Naive B cell (primary cell): Measurements from ENCODE around the gene FAM24B. TPM values are rescaled to one million over a fixed set of nuclear protein-coding genes. Genes with fewer than 3 reads are reported as not detected.
A peak's percentile ranks its signal among the peaks of the same experiment; 100 is the strongest.
"Not testable (repeated sequence)": the region's sequence is repeated elsewhere in the genome, so short reads cannot be mapped to it uniquely, and the experiment has no call there.

ENCODE experiments used
- ATAC-seq, 2 donors: fragments of 150-1000 bp; cut with Tn5 transposase; 2 replicates each; pipeline ENCODE4 v1.10.0; 2021; ENCODE audit warnings: low read depth in 2 of 2, mild to moderate bottlenecking in 2 of 2, moderate library complexity in 2 of 2
- DNase-seq: peaks from one replicate; pipeline ENCODE4 v3.0.0; 2022
- H3K27ac Mint-ChIP-seq, 6 donors: one replicate each; pipeline ENCODE4 v1.8.0; 2020 to 2022; ENCODE audit warnings: mild to moderate bottlenecking in 6 of 6, mixed read lengths in 6 of 6, moderate library complexity in 5 of 6, inconsistent platforms in 2 of 6
- H3K27me3 Mint-ChIP-seq, 3 donors: one replicate each; pipeline ENCODE4 v1.8.0; 2021 to 2022; ENCODE audit warnings: mixed read lengths in 3 of 3, mild to moderate bottlenecking in 1 of 3
- H3K36me3 Mint-ChIP-seq, 2 donors: one replicate each; pipeline ENCODE4 v1.8.0; 2020 to 2022; ENCODE audit warnings: mixed read lengths in 2 of 2, inconsistent platforms in 1 of 2, mild to moderate bottlenecking in 1 of 2
- H3K4me1 Mint-ChIP-seq, 3 donors: one replicate each; pipeline ENCODE4 v1.8.0; 2020 to 2022; ENCODE audit warnings: mixed read lengths in 3 of 3, inconsistent platforms in 1 of 3, mild to moderate bottlenecking in 1 of 3, moderate library complexity in 1 of 3
- H3K4me3 Mint-ChIP-seq, 8 donors: one replicate each; pipeline ENCODE4 v1.8.0; 2020 to 2022; ENCODE audit warnings: mild to moderate bottlenecking in 8 of 8, mixed read lengths in 8 of 8, moderate library complexity in 8 of 8, inconsistent platforms in 2 of 8
- H3K9me3 Mint-ChIP-seq, 7 donors: one replicate each; pipeline ENCODE4 v1.8.0; 2020 to 2022; ENCODE audit warnings: mixed read lengths in 7 of 7, mild to moderate bottlenecking in 5 of 7, inconsistent platforms in 2 of 7, moderate library complexity in 1 of 7
- polyA plus RNA-seq, 6 donors: library from polyadenylated mRNA; unstranded; fragments of 300-500 nt; fragmentation: Illumina TruSeq; gene quantifications; one replicate each; pipeline ENCODE4 v1.2.3, GENCODE V29; 2021; ENCODE audit warnings: low read depth in 6 of 6

The FAM24B gene, protein sequence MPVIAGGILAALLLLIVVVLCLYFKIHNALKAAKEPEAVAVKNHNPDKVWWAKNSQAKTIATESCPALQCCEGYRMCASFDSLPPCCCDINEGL
- 10 to 100 TPM in 4 of 6 donors, 1 to 10 TPM in 2; 5.0 to 14.0 (median 11.5) TPM for polyA plus RNA-seq

DNA sequence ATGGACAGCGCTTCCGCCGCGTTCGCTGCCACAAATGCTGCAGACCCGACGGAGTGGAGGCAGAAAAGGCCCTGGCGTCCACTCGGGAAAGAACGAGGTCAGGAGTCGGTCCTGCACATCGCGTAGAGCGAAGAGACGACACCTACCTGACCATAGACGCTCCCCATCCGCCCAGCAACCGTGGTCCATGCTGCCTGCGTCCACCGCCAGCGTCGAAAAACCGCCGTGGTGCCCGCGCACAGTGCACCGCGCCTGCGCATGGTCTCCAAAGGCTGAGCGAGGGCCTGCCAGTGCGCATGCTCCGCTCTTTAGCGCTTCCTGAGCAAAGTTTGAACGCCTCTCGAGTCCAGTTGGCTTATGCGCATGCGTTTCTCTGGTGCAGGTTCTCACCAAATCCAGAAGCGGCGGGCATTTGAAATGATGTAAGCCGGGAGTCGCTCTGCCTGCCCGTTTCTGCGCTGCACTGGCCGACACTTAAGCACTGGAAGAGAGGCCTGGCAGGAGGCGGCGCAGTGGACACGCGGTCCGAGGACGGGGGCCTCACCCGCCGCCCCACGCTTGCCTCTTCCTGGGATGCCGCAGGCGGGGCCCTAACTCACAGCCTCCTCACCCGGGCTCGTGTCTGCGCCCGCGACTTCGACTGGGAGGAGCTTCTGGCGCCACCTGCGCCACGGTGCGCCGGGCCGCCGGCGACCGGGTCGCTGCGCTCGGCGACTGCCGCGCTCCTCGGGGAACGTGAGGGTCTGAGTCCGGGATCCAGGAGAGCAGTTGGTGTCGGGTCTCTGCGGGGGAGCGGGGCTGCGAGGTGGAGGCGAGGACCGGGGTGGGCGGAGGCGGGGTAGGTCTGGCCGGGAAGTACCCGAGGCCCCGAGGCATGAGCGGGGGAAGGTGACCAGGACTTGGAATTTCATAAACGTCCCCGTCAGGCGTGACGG, at the start of gene FAM24B:
Gene FAM24B (minus strand): TSS at position 243 of the 935 bp plus-strand sequence. CDS start 29,066 bp downstream, outside the sequence.
- ATAC-seq (peak; percentile 81 to 83), DNase-seq (peak; percentile 92)
- Mint-ChIP-seq H3K4me1 (peaks cover 28 to 50% (median 32%) of the 10 kb centered on the region in 3 donors), H3K27ac (peak within 1 kb of the TSS; percentile 90 to 96 (median 94)), H3K36me3 (no peaks in the 10 kb centered on the region), H3K4me3 (peak within 1 kb of the TSS; percentile 90 to 100 (median 94)), H3K9me3 (no peaks in the 10 kb centered on the region), H3K27me3 (no peaks in the 10 kb centered on the region)

DNA sequence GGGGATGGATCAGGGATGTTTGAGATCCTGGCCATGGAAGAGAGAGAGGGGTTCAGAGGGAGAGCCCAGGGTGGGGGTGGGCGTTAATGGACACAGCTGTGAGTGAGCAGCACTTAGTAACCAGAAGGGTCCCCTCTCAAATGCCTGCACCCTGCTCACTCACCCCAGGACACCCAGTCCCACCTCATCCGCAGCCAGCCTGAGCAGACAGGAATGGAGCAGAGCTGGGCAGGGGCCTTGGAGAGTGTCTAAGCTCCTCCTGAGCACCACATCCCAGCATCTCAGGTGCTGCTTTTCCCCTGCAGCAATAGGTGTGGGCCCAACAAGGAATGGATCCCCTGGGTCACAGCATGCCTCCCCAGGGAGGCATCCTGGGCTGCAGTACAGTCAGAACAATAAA, 36.3 kb upstream of the FAM24B start:
- ATAC-seq (no peak), DNase-seq (no peak)
- no peak overlapping the region for H3K27ac Mint-ChIP-seq
- no peaks in the 10 kb centered on the region for H3K4me1 Mint-ChIP-seq
- H3K36me3 Mint-ChIP-seq, result peaks cover 0 to 14% of the 10 kb centered on the region in 2 donors
- H3K4me3 Mint-ChIP-seq, result no peak overlapping the region
- peaks cover 3 to 14% (median 5%) of the 10 kb centered on the region in 7 donors for H3K9me3 Mint-ChIP-seq
- H3K27me3 Mint-ChIP-seq, result peaks cover 4 to 19% (median 17%) of the 10 kb centered on the region in 3 donors

DNA sequence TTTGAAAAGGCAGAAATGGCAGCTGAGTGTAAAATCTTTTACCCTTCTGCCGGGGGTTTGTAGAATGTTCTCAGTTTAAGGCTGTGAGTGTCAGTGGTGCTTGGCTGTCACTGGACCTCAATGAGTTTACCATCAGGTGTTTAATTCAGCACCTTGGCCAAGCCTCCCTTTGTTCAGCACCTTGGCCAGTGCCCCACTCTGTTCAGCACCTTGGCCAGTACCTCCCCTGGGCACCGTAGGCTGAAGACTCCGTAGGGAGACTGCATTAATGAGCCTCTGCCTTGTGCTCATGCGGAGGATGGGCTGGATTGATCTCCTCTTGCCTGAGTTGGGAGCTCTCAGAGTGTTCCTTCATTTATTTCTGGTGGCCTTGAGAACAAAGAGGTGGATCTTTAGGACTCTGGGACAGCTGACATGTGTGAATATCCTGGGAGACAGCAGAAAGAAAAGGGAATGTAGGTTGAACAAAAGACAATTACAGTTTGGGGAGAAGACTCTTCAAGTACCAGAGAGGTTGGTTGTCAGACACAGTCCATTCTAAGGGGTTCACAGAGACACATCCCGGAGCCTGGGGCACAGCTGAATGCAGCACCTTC, 32.6 kb upstream of the FAM24B start:
- Mint-ChIP-seq H3K36me3 (peaks cover 0 to 11% of the 10 kb centered on the region in 2 donors), H3K27me3 (peaks cover 8 to 27% (median 13%) of the 10 kb centered on the region in 3 donors), H3K9me3 (peaks cover 0 to 14% (median 5%) of the 10 kb centered on the region in 7 donors), H3K4me3 (no peak overlapping the region), H3K4me1 (no peaks in the 10 kb centered on the region), H3K27ac (no peak overlapping the region)
- peak; percentile 24 for DNase-seq
- ATAC-seq, result no peak

DNA sequence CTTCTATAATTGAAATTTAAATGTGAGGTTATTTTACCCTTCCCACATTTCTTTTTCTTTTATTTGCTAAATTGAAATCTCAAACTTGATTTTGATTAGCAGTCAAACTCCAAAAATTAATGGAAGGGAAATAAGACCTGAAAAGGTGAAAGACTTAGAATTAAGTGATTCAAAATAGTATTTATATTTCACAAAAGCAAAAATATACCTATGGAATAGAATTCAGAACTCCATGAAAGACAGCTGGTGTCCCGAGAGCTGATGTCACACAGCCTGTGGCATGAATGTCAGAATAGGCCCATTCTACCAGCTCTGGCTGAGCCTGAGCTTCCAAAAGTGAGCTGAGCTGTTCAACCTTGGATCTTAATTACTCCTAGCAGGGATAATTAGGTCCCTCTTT, 30.9 kb upstream of the FAM24B start, which contains the start of gene FAM24A:
Gene FAM24A (plus strand): TSS at position 301 of the 400 bp plus-strand sequence. CDS start 1,025 bp downstream, outside the sequence.
- no peaks in the 10 kb centered on the region for H3K4me1 Mint-ChIP-seq
- peak within 1 kb of the TSS in 1 of 6 donors; percentile 7 for H3K27ac Mint-ChIP-seq
- no peaks in the 10 kb centered on the region for H3K36me3 Mint-ChIP-seq
- DNase-seq (no peak), ATAC-seq (no peak)
- H3K9me3 Mint-ChIP-seq, result peaks cover 0 to 4% (median 0%) of the 10 kb centered on the region in 7 donors
- peaks cover 0 to 16% (median 12%) of the 10 kb centered on the region in 3 donors for H3K27me3 Mint-ChIP-seq
- no peak within 1 kb of the TSS for H3K4me3 Mint-ChIP-seq

DNA sequence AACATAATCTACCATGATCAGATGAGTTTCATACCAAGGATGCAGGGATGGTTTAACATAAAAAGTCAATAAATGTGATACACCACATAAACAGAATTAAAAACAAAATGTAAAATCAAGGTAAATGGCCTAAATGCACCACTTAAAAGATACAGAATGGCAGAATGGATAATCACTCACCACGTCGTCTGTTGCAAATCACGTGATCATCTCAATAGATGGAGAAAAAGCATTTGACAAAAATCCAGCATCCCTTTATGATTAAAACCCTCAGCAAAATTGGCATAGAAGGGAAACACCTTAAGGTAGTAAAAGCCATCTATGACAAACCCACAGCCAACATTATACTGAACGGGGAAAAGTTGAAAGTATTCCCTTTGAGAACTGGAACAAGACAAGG, 24.5 kb upstream of the FAM24B start:
- not testable (repeated sequence) for ATAC-seq, H3K27ac Mint-ChIP-seq, H3K4me1 Mint-ChIP-seq, H3K36me3 Mint-ChIP-seq, H3K4me3 Mint-ChIP-seq, DNase-seq
- peaks cover 5 to 33% (median 9%) of the 10 kb centered on the region in 7 donors for H3K9me3 Mint-ChIP-seq
- peaks cover 32 to 49% (median 43%) of the 10 kb centered on the region in 3 donors for H3K27me3 Mint-ChIP-seq

DNA sequence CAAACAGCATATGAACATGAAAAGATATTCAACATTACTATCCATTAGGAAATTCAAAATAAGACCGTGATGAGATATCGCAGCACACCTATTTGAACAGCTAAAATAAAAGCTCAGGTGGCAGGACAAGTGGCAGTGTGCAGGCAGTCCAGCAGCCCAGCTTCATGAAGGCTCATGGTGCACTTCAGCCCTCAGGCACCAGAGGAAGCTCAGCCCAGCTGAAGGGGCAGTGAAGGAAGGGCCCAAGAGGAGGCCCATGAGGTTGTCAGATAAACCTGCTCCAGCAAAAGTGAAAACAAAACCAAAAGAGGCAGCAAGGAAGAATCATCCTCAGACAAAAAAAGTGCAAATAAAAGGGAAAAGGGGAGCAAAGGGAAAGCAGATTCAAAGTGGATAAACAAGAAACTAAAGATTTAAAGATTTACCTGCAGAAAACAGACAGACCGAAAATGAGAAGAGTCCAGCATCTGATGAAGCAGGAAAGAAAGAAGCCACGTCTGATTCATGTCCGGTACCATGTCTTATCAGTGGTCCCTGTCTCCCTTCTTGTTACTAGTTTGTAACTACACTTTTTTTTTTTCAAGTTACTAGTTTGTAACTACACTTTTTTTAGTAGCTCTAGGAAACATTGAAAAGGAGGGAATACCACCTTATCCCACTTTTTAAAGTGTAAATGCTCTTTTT, 15.0 kb upstream of the FAM24B start:
- peak overlapping the region in 1 of 8 donors; percentile 70 for H3K4me3 Mint-ChIP-seq

DNA sequence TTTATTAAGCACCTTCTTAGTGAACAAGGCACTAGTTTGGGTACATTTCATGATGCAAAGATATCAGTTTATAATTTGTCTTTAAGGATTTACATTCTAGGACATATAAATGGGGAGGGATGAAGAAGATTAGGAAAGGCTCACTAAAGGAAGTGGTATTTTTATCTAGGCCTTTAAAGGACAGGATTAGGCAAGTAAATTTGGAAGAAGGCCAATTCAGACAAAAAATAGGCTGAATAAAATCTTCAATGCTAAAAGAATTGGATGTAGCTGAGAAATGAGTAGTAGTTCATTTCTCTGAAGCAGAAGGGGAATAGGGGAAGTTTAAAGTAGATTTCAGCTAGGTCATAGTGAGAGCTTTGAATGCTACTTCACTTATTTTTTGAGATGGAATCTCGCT, 4.8 kb upstream of the FAM24B start:
- Mint-ChIP-seq H3K27ac (no peak overlapping the region), H3K9me3 (no peaks in the 10 kb centered on the region)

More for the DNA sequence above, 15.0 kb upstream of the FAM24B start:
- DNase-seq (no peak), ATAC-seq (no peak)
- Mint-ChIP-seq H3K36me3 (no peaks in the 10 kb centered on the region), H3K27ac (no peak overlapping the region), H3K9me3 (no peaks in the 10 kb centered on the region), H3K27me3 (peaks cover 0 to 5% (median 5%) of the 10 kb centered on the region in 3 donors), H3K4me1 (peaks cover 0 to 4% (median 4%) of the 10 kb centered on the region in 3 donors)

DNA sequence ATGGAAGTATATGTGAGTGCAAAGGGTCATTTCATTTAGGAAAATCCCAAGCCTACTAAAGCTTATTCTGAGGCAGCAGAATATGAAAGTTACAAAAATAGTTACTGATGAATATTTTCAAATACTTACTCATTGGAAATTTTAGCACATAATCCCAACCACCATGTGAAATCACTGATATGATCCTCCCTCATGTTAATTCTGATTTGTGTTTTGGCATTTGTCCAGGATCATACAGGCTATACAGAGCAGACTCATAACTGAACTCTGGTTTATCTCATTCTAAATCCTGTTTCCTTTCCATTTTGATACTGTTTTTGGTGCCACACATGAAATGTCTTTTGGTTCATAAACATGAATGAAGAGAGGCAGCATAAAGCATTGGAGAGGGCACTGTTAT, 3.4 kb upstream of the FAM24B start:
- Mint-ChIP-seq H3K27me3 (no peaks in the 10 kb centered on the region), H3K36me3 (no peaks in the 10 kb centered on the region), H3K27ac (no peak overlapping the region), H3K9me3 (no peaks in the 10 kb centered on the region), H3K4me1 (peaks cover 22 to 28% (median 24%) of the 10 kb centered on the region in 3 donors), H3K4me3 (no peak overlapping the region)
- ATAC-seq (no peak), DNase-seq (no peak)

More for the DNA sequence above, 4.8 kb upstream of the FAM24B start:
- H3K36me3 Mint-ChIP-seq, result peaks cover 0 to 4% of the 10 kb centered on the region in 2 donors
- no peak for ATAC-seq
- H3K4me1 Mint-ChIP-seq, result peaks cover 10 to 14% (median 14%) of the 10 kb centered on the region in 3 donors
- H3K4me3 Mint-ChIP-seq, result no peak overlapping the region
- DNase-seq, result no peak
- no peaks in the 10 kb centered on the region for H3K27me3 Mint-ChIP-seq

DNA sequence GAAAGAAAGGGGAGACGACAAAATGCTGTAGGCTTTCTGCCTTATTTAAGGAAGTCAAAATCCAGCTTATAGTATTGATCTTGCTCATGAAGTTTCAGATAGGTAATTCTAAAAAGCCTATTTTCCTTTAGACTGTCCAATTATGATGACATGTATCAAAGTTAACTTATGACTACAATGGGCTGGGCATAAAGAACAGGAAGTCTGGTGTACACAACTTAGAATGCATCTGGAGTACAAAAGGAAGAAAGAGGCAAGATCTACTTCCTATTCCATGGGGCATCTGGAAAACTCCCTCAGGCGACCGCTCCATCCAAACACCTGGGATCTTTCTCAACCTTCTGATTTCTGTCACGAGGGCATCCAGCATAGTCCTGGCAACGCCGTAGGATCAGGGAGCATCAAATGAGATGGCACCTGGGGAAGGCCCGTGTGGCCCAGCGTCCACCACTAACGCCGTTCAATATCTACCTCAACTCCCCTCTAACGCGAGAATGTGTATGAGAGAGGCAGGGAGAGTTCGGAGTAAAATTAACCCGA, 512 bp downstream of the FAM24B start:
- Mint-ChIP-seq H3K4me3 (peak overlapping the region; percentile 90 to 100 (median 94)), H3K4me1 (peaks cover 28 to 55% (median 32%) of the 10 kb centered on the region in 3 donors), H3K27me3 (no peaks in the 10 kb centered on the region), H3K36me3 (no peaks in the 10 kb centered on the region), H3K27ac (peak overlapping the region in 5 of 6 donors; percentile 85 to 96 (median 91)), H3K9me3 (no peaks in the 10 kb centered on the region)
- ATAC-seq, result no peak
- no peak for DNase-seq

DNA sequence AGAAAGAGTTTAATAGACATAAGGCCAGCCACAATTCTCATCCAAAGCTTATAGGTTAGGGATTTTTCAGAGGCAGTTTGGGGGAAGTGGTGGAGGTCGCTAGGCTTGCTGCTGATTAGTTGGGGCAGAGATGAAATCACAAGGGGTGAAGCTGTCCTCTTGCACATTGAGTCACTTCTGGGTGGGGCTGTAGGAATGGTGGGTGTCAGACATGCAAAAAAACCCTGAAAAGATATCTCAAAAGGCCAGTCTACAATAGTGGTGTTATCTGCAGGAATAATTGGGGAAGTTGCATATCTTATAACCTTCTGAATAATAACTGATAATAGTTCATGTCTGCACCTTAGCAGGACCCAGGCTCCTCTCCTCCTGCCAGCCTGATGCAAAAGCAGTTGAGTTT, 2.1 kb downstream of the FAM24B start:
- Mint-ChIP-seq H3K9me3 (peaks cover 0 to 2% (median 0%) of the 10 kb centered on the region in 7 donors), H3K27me3 (no peaks in the 10 kb centered on the region), H3K27ac (no peak overlapping the region), H3K4me3 (peak overlapping the region in 4 of 8 donors; percentile 20 to 100 (median 47)), H3K4me1 (peaks cover 28 to 55% (median 35%) of the 10 kb centered on the region in 3 donors), H3K36me3 (no peaks in the 10 kb centered on the region)
- ATAC-seq, result no peak
- DNase-seq, result no peak

DNA sequence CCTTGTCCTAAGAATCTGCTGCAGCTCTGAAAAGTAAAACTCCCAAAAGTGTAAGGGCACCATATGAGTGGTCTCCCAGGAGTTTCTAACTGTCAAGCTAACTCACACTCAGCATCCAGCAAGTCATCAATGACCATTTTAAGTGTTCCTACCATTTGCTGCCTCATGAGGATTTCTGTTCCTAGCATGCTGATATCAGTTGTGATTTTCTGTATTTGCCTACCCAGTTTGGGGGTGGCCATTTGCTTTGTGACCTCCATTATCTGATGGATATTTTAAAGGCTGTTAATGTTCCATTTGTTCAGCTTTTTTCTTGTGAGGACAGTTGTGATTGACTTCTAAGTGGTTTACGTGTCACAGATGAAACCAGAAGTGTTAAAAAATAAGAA, 2.9 kb downstream of the FAM24B start:
- H3K9me3 Mint-ChIP-seq, result peaks cover 0 to 8% (median 0%) of the 10 kb centered on the region in 7 donors
- H3K4me1 Mint-ChIP-seq, result peaks cover 28 to 55% (median 35%) of the 10 kb centered on the region in 3 donors
- H3K27ac Mint-ChIP-seq, result no peak overlapping the region
- H3K27me3 Mint-ChIP-seq, result no peaks in the 10 kb centered on the region
- DNase-seq (no peak), ATAC-seq (no peak)
- H3K36me3 Mint-ChIP-seq, result no peaks in the 10 kb centered on the region
- no peak overlapping the region for H3K4me3 Mint-ChIP-seq

DNA sequence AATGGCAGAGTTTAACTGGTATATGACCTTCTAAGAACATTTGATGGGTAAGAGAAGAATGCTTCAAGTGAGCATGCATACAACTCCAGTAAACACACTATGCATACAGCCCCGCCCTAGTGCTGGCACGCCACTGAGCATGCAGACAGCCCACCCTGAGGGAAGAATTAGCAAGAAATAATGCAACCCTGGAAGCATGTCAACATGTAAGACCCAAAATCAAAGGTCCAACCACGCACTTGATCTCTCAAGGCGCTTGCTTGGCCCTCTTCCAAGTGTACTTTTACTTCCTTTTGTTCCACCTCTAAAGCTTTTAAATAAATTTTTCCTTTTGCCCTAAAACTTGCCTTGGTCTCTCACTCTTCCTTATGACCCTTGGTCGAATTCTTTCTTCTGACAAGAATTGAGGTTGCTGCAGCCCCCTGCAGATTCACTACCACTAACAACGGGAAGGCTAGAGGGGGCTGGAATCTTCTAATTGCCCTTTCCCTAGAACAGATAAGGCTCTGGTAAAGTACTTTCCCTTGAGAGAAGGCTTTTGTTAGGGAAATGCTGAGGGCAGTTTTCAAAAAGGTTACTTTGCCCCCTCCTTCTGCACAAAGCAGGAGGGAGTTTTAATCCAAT, 3.4 kb downstream of the FAM24B start:
- H3K4me3 Mint-ChIP-seq, result peak overlapping the region in 1 of 8 donors; percentile 6
- no peaks in the 10 kb centered on the region for H3K27me3 Mint-ChIP-seq
- peak overlapping the region in 1 of 6 donors; percentile 28 for H3K27ac Mint-ChIP-seq
- peaks cover 28 to 55% (median 35%) of the 10 kb centered on the region in 3 donors for H3K4me1 Mint-ChIP-seq
- DNase-seq (no peak), ATAC-seq (no peak)
- peaks cover 0 to 8% (median 0%) of the 10 kb centered on the region in 7 donors for H3K9me3 Mint-ChIP-seq
- no peaks in the 10 kb centered on the region for H3K36me3 Mint-ChIP-seq
